HL-60 (cell line): Measurements from ENCODE around the gene RAD50.
A peak's percentile ranks its signal among the peaks of the same experiment; 100 is the strongest.

ENCODE experiments used
- DNase-seq, 2 experiments: peaks; one replicate each; pipeline ENCODE4 v3.0.0-alpha.2; 2010 to 2020; ENCODE audit warnings: low read depth in 1 of 2, low spot score in 1 of 2
- H3K27ac ChIP-seq: fragments of 250-450 bp; sonication (Bioruptor Pico); replicated peaks from 2 replicates; pipeline ENCODE4 v1.5.1; 2020; ENCODE audit warnings: mild to moderate bottlenecking, moderate library complexity
- H3K27me3 ChIP-seq: fragments of 250-450 bp; sonication (Bioruptor Pico); 2 replicates; pipeline ENCODE4 v1.5.1; 2021; ENCODE audit warnings: mild to moderate bottlenecking, moderate library complexity; ENCODE audit not compliant: insufficient read depth, poor library complexity, severe bottlenecking
- H3K4me3 ChIP-seq: replicated peaks from 2 replicates; pipeline ENCODE4 v1.5.1; 2011; ENCODE audit warnings: mild to moderate bottlenecking, control low read depth, low read length; ENCODE audit not compliant: insufficient read depth
- CTCF ChIP-seq: IDR thresholded peaks from one replicate; pipeline ENCODE4 v1.5.1; 2011; ENCODE audit warnings: low read length, control low read depth, inconsistent platforms; ENCODE audit not compliant: insufficient read depth
- GABPA ChIP-seq: IDR thresholded peaks from 2 replicates; pipeline ENCODE4 v1.6.1; 2012; ENCODE audit warnings: low read depth
- POLR2AphosphoS5 ChIP-seq: IDR thresholded peaks from 2 replicates; pipeline ENCODE4 v1.6.1; 2012; ENCODE audit warnings: low read depth
- REST ChIP-seq: IDR thresholded peaks from 2 replicates; pipeline ENCODE4 v1.6.1; 2012; ENCODE audit warnings: low read depth; ENCODE audit not compliant: insufficient replicate concordance
- SPI1 ChIP-seq: IDR thresholded peaks from 2 replicates; pipeline ENCODE4 v1.6.1; 2012; ENCODE audit warnings: low read depth, mild to moderate bottlenecking, borderline replicate concordance

The RAD50 gene

GRCh38 chr5:132549576-132549975 lies 7.2 kb upstream of the RAD50 start:
- Histone ChIP-seq H3K4me3 (no peak overlapping the region), H3K27ac (no peak overlapping the region), H3K27me3 (no peaks in the 10 kb centered on the region)
- TF ChIP-seq POLR2AphosphoS5 (no peak), SPI1 (no peak), REST (no peak), GABPA (no peak), CTCF (no peak)
- no peak for DNase-seq

GRCh38 chr5:132556153-132556762 lies 519 bp upstream of the RAD50 start:
- DNase-seq = no peak
- no peaks in the 10 kb centered on the region for H3K27me3 ChIP-seq
- peak overlapping the region; percentile 60 for H3K4me3 ChIP-seq
- no peak for TF ChIP-seq CTCF
- TF ChIP-seq POLR2AphosphoS5 = no peak
- TF ChIP-seq SPI1 = no peak
- no peak for TF ChIP-seq REST
- TF ChIP-seq GABPA = no peak
- peak overlapping the region; percentile 90 for H3K27ac ChIP-seq

- H3K27me3 ChIP-seq = no peaks in the 10 kb centered on the region
- TF ChIP-seq REST = no peak
- TF ChIP-seq GABPA = no peak
- TF ChIP-seq SPI1 = no peak
- TF ChIP-seq CTCF = no peak
- TF ChIP-seq POLR2AphosphoS5 = no peak
- DNase-seq = peak; percentile 6 to 32
- peak overlapping the region; percentile 60 for H3K4me3 ChIP-seq
- peak overlapping the region; percentile 90 for H3K27ac ChIP-seq
These were observed 848 bp downstream of the RAD50 start for GRCh38 chr5:132557478-132558172.
